GM12878 (cell line): Measurements from ENCODE around the gene BRAF. TPM values are rescaled to one million over a fixed set of nuclear protein-coding genes. Genes with fewer than 3 reads are reported as not detected.

ENCODE experiments used
- CTCF ChIP-seq, 3 experiments: IDR thresholded peaks in 2 of 3; conservative IDR thresholded peaks in 1 of 3; 2 replicates each; pipeline ENCODE4 v1.5.1; 2011; ENCODE audit warnings: low read depth in 3 of 3, low read length in 3 of 3, mild to moderate bottlenecking in 3 of 3, control low read depth in 2 of 3, moderate library complexity in 2 of 3, inconsistent platforms in 1 of 3, mixed read lengths in 1 of 3; ENCODE audit not compliant: control insufficient read depth in 2 of 3, insufficient read depth in 1 of 3; ENCODE audit errors: extremely low read depth in 1 of 3
- KDM1A ChIP-seq: fragments of 200-600 bp; sonication (generic); IDR thresholded peaks from 2 replicates; pipeline ENCODE4 v1.6.1; 2016; ENCODE audit warnings: borderline replicate concordance
- PKNOX1 ChIP-seq: fragments of 450-650 bp; IDR thresholded peaks from 2 replicates; pipeline ENCODE4 v1.6.1; 2016; ENCODE audit warnings: mild to moderate bottlenecking
- SRF ChIP-seq, 2 experiments: IDR thresholded peaks; 2 replicates each; pipeline ENCODE4 v1.6.1; 2011; ENCODE audit warnings: low read depth in 2 of 2, low read length in 2 of 2, mild to moderate bottlenecking in 1 of 2, moderate library complexity in 1 of 2
- TARDBP ChIP-seq: IDR thresholded peaks from 2 replicates; pipeline ENCODE4 v1.6.1; 2016; ENCODE audit warnings: borderline replicate concordance
- ZBTB11 ChIP-seq: fragments of 450-650 bp; formaldehyde crosslinking; IDR thresholded peaks from 2 replicates; pipeline ENCODE4 v1.5.0; 2022; ENCODE audit warnings: mild to moderate bottlenecking, missing genetic modification characterization
- ZBTB40 ChIP-seq: fragments of 450-650 bp; IDR thresholded peaks from 2 replicates; pipeline ENCODE4 v1.6.1; 2016; ENCODE audit warnings: mild to moderate bottlenecking, moderate library complexity, borderline replicate concordance
- polyA plus RNA-seq, 11 experiments: library from polyadenylated mRNA; depleted of rRNA in 4 of 11; unstranded in 6 of 11; stranded (reverse) in 5 of 11; fragments of >200 nt; fragmentation: Nextera tagmentation in 4 of 11; fragmentation: Illumina TruSeq in 1 of 11; extraction: Ambion mirVana in 4 of 11; extraction: Trizol in 1 of 11; gene quantifications; 1 replicate in 1 of 11; 2 replicates in 10 of 11; pipeline versions ENCODE4 v1.2.1 to v1.2.3, GENCODE V29; 2011 to 2016; ENCODE audit warnings: inconsistent platforms in 2 of 11, missing spikeins in 2 of 11, low read depth in 1 of 11
- total RNA-seq, 4 experiments: library from RNA; depleted of rRNA in 3 of 4; stranded (reverse); fragments of >200 nt in 3 of 4; fragmentation: Illumina TruSeq in 1 of 4; extraction: Trizol in 1 of 4; gene quantifications; 2 replicates each; pipeline versions ENCODE4 v1.2.1 to v1.2.3, GENCODE V29; 2013 to 2021
- TF ChIP-seq, protein P1 (sequence below): fragments of 450-650 bp; IDR thresholded peaks from 2 replicates; pipeline ENCODE4 v1.6.1; 2018; ENCODE audit warnings: mild to moderate bottlenecking, low read depth, moderate library complexity; ENCODE audit not compliant: partially characterized antibody

BRAF gene
- total and polyA plus RNA-seq, 10 of the 15 experiments (the other 5 are each of a cell fraction or from before 2014, with no cell fraction given) = 2.6 to 31.0 (median 10.6) TPM

DNA sequence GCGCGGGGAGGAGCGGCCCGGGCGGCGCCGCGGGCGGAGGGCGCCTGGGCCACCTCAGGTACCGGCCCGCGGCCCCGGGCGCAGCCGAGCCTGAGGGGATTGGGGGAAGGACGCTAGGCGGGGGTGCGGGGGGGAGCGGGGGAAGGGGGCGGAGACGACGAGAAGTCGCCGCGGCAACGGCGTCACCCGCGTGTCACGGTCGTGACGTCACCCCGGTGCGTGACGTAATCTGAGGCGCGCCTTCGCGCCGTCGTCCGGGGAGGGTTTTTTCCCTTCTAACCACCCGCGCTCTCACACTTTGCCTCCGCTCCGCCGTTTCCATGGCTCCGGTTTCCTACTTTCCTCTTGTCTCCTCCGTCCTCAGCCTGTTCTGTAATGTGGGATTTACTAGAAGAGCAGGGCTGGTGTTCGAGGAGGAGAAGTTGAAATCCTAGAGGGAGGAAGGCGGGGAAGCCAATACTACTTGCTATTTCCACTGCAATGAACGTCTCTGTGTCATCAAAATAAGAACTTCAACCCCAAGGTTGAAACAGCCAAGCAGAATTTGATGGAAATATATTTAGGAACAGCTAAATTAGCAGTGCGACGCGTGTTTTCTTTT lies at the start of gene BRAF (continued):
- no peak for TF ChIP-seq KDM1A
- TF ChIP-seq SRF (IDR thresholded peaks at IDR 0.05; ENCODE audit: low read depth in 2 of 2, low read length in 2 of 2) = no peak
- TF ChIP-seq PKNOX1 = no peak
- no peak for TF ChIP-seq TARDBP
- TF ChIP-seq ZBTB11 = no peak
- no peak for TF ChIP-seq CTCF (IDR thresholded peaks at IDR 0.05 in 2 of 3, conservative IDR thresholded peaks at IDR 0.05 in 1 of 3; ENCODE audit: control insufficient read depth in 2 of 3, extremely low read depth in 1 of 3, insufficient read depth in 1 of 3, low read depth in 3 of 3, low read length in 3 of 3)
- peak; percentile 54; the same call in 1 of the 2 replicates for TF ChIP-seq ZBTB40
- TF ChIP-seq, protein P1, sequence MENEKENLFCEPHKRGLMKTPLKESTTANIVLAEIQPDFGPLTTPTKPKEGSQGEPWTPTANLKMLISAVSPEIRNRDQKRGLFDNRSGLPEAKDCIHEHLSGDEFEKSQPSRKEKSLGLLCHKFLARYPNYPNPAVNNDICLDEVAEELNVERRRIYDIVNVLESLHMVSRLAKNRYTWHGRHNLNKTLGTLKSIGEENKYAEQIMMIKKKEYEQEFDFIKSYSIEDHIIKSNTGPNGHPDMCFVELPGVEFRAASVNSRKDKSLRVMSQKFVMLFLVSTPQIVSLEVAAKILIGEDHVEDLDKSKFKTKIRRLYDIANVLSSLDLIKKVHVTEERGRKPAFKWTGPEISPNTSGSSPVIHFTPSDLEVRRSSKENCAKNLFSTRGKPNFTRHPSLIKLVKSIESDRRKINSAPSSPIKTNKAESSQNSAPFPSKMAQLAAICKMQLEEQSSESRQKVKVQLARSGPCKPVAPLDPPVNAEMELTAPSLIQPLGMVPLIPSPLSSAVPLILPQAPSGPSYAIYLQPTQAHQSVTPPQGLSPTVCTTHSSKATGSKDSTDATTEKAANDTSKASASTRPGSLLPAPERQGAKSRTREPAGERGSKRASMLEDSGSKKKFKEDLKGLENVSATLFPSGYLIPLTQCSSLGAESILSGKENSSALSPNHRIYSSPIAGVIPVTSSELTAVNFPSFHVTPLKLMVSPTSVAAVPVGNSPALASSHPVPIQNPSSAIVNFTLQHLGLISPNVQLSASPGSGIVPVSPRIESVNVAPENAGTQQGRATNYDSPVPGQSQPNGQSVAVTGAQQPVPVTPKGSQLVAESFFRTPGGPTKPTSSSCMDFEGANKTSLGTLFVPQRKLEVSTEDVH = peak; percentile 56
